B cell (primary cell): Measurements from ENCODE around the gene CDC14A. TPM values are rescaled to one million over a fixed set of nuclear protein-coding genes. Genes with fewer than 3 reads are reported as not detected.

Experiments
- ATAC-seq: fragments of 200-7000 bp; cut with Tn5 transposase; one replicate; pipeline ENCODE4 v1.10.0; 2021; ENCODE audit warnings: low read depth, mild to moderate bottlenecking, moderate number of reproducible peaks, moderate library complexity
- CTCF ChIA-PET: fragments of 350-600 bp; sonication (Branson Sonifier 250); formaldehyde crosslinking; loops from one replicate; lab custom pipeline; 2021; ENCODE audit warnings: antibody characterized with exemption, inconsistent platforms; lab: Charles Lee
- POLR2A ChIA-PET: fragments of 350-600 bp; sonication (Branson Sonifier 250); formaldehyde crosslinking; loops from one replicate; lab custom pipeline; 2021; ENCODE audit warnings: antibody characterized with exemption; lab: Charles Lee
- DNase-seq: peaks from one replicate; pipeline ENCODE4 v3.0.0; 2013
- H2AFZ ChIP-seq: 2 replicates; pipeline ENCODE4 v1.6.1; 2012; ENCODE audit warnings: mild to moderate bottlenecking, low read depth, low read length; ENCODE audit not compliant: insufficient read depth, poor library complexity, severe bottlenecking
- H3K27ac ChIP-seq, 2 donors: 1 replicate in 1 of 2; 2 replicates in 1 of 2; pipeline ENCODE4 v1.5.1; 2012 to 2013; ENCODE audit warnings: low read length in 2 of 2, mild to moderate bottlenecking in 2 of 2, moderate library complexity in 1 of 2
- H3K27me3 ChIP-seq, 4 experiments: fragments of 200-600 bp in 1 of 4; sonication (generic) in 1 of 4; replicated peaks in 1 of 4; 1 replicate in 2 of 4; 2 replicates in 2 of 4; pipeline versions ENCODE4 v1.6.1 to v1.7.0; 2013 to 2016; ENCODE audit warnings: low read length in 3 of 4, mild to moderate bottlenecking in 2 of 4, mixed read lengths in 1 of 4, moderate library complexity in 1 of 4; ENCODE audit not compliant: insufficient read depth in 4 of 4, control insufficient read depth in 3 of 4; ENCODE audit errors: control extremely low read depth in 1 of 4
- H3K36me3 ChIP-seq, 2 experiments: replicated peaks in 1 of 2; 1 replicate in 1 of 2; 2 replicates in 1 of 2; pipeline versions ENCODE4 v1.6.1 to v1.7.1; 2013; ENCODE audit warnings: low read length in 1 of 2; ENCODE audit not compliant: insufficient read depth in 2 of 2, control insufficient read depth in 1 of 2; ENCODE audit errors: control extremely low read depth in 1 of 2, extremely low read depth in 1 of 2
- H3K4me1 ChIP-seq, 2 donors: fragments of 200-600 bp in 1 of 2; sonication (generic) in 1 of 2; 1 replicate in 1 of 2; 2 replicates in 1 of 2; pipeline versions ENCODE4 v1.5.1 to v1.6.1; 2013 to 2017; ENCODE audit warnings: low read length in 2 of 2; ENCODE audit not compliant: control insufficient read depth in 2 of 2, insufficient read depth in 2 of 2
- H3K4me2 ChIP-seq: replicated peaks from 2 replicates; pipeline ENCODE3; 2012; ENCODE audit warnings: mild to moderate bottlenecking, low read depth, low read length; ENCODE audit not compliant: poor library complexity, severe bottlenecking
- H3K4me3 ChIP-seq, 5 experiments: fragments of 200-600 bp in 1 of 5; sonication (generic) in 1 of 5; 1 replicate in 3 of 5; 2 replicates in 2 of 5; pipeline versions ENCODE4 v1.5.1 to v1.7.0; 2011 to 2016; ENCODE audit warnings: low read length in 4 of 5, mild to moderate bottlenecking in 4 of 5, low read depth in 2 of 5, control low read depth in 1 of 5, moderate library complexity in 1 of 5; ENCODE audit not compliant: insufficient read depth in 1 of 5; ENCODE audit errors: control extremely low read depth in 1 of 5, extremely low read depth in 1 of 5
- H3K79me2 ChIP-seq: fragments of 200-600 bp; sonication (generic); one replicate; pipeline ENCODE4 v1.6.0; 2016; ENCODE audit warnings: low read length; ENCODE audit not compliant: control insufficient read depth, insufficient read depth
- H3K9ac ChIP-seq: fragments of 200-600 bp; sonication (generic); 2 replicates; pipeline ENCODE4 v1.6.1; 2017; ENCODE audit warnings: mild to moderate bottlenecking, low read length, moderate library complexity
- H3K9me3 ChIP-seq, 3 donors: one replicate each; pipeline versions ENCODE4 v1.6.1 to v1.7.1; 2013; ENCODE audit warnings: low read length in 2 of 3; ENCODE audit not compliant: control insufficient read depth in 2 of 3, insufficient read depth in 1 of 3; ENCODE audit errors: control extremely low read depth in 1 of 3
- H4K20me1 ChIP-seq: 2 replicates; pipeline ENCODE4 v1.6.0; 2012; ENCODE audit warnings: mild to moderate bottlenecking, low read length; ENCODE audit not compliant: insufficient read depth, control insufficient read depth, poor library complexity, severe bottlenecking
- H3K27ac Mint-ChIP-seq: one replicate; pipeline ENCODE4 v1.8.0; 2021; ENCODE audit warnings: mixed read lengths
- H3K27me3 Mint-ChIP-seq: one replicate; pipeline ENCODE4 v1.8.0; 2021; ENCODE audit warnings: mixed read lengths
- H3K4me1 Mint-ChIP-seq: one replicate; pipeline ENCODE4 v1.8.0; 2021; ENCODE audit warnings: mixed read lengths
- H3K4me3 Mint-ChIP-seq: one replicate; pipeline ENCODE4 v1.8.0; 2021; ENCODE audit warnings: mixed read lengths
- H3K9me3 Mint-ChIP-seq: one replicate; pipeline ENCODE4 v1.8.0; 2022; ENCODE audit warnings: mixed read lengths; ENCODE audit not compliant: insufficient read depth
- CTCF ChIP-seq: fragments of 200-600 bp; IDR thresholded peaks from one replicate; pipeline ENCODE4 v1.8.0; 2022; ENCODE audit warnings: antibody characterized with exemption, mild to moderate bottlenecking
- EZH2 ChIP-seq: IDR thresholded peaks from 2 replicates; pipeline ENCODE4 v1.6.1; 2012; ENCODE audit warnings: borderline replicate concordance, low read depth, mild to moderate bottlenecking, moderate library complexity, low read length; ENCODE audit not compliant: insufficient read depth, poor library complexity, severe bottlenecking
- whole genome bisulfite sequencing: methylation state at CpG from one replicate; pipeline ENCODE4 v1.1.5; 2013; ENCODE audit warnings: missing lambda C conversion rate; ENCODE audit not compliant: insufficient coverage; 5-methylcytosine and 5-hydroxymethylcytosine counted together
- intact Hi-C: fragments of 100-400 bp; cut with micrococcal nuclease; formaldehyde crosslinking; loops from one replicate; pipeline ENCODE4 v1.10.0; 2022
- polyA plus RNA-seq: library from polyadenylated mRNA; depleted of rRNA; stranded (reverse); fragments of >200 nt; gene quantifications from 2 replicates; pipeline ENCODE4 v1.2.3, GENCODE V29; 2012
- total RNA-seq, 2 donors: library from RNA; stranded (reverse); fragments of 120-200 nt in 1 of 2; gene quantifications; 1 replicate in 1 of 2; 2 replicates in 1 of 2; pipeline versions ENCODE4 v1.2.3 to v1.2.4, GENCODE V29; 2013 to 2022

CDC14A gene
- total and polyA plus RNA-seq, 2 donors (not counting 1 experiment from before 2014, with no cell fraction given), result 6.1 to 41.7 TPM

GRCh38 chr1:100478816-100479215, 126.5 kb downstream of the CDC14A start:
- Mint-ChIP-seq H3K27me3 (no peaks in the 10 kb centered on the region), H3K27ac (no peak overlapping the region), H3K4me3 (no peak overlapping the region), H3K9me3 (peaks cover 4% of the 10 kb centered on the region), H3K4me1 (no peaks in the 10 kb centered on the region)
- Histone ChIP-seq H3K4me1 (no peaks in the 10 kb centered on the region), H2AFZ (no peak overlapping the region), H4K20me1 (no peaks in the 10 kb centered on the region), H3K9ac (no peak overlapping the region), H3K36me3 (peaks cover 0 to 22% of the 10 kb centered on the region in 2 experiments), H3K79me2 (no peaks in the 10 kb centered on the region), H3K4me2 (no peak overlapping the region), H3K9me3 (peaks cover 0 to 2% (median 0%) of the 10 kb centered on the region in 3 donors), H3K27me3 (no peaks in the 10 kb centered on the region), H3K4me3 (no peak overlapping the region), H3K27ac (no peak overlapping the region)
- POLR2A ChIA-PET, result no interaction called here
- DNase-seq, result no peak
- TF ChIP-seq CTCF (no peak), EZH2 (no peak)
- intact Hi-C loops, result no loop called here
- CTCF ChIA-PET, result no interaction called here
- no peak for ATAC-seq
- WGBS, result no CpG with 5 or more reads among the region's 1 CpG

- Mint-ChIP-seq H3K27me3 (no peaks in the 10 kb centered on the region), H3K9me3 (peaks cover 4% of the 10 kb centered on the region), H3K4me1 (no peaks in the 10 kb centered on the region), H3K4me3 (no peak overlapping the region), H3K27ac (no peak overlapping the region)
- no peak for ATAC-seq
- no peak overlapping the region for H3K9ac ChIP-seq
- WGBS, result no CpG with 5 or more reads among the region's 1 CpG
- no peak overlapping the region for H3K4me2 ChIP-seq
- TF ChIP-seq CTCF, result no peak
- no peak for TF ChIP-seq EZH2
- H2AFZ ChIP-seq, result no peak overlapping the region
- no peaks in the 10 kb centered on the region for H3K79me2 ChIP-seq
- H4K20me1 ChIP-seq, result no peaks in the 10 kb centered on the region
- no peaks in the 10 kb centered on the region for H3K4me1 ChIP-seq
- intact Hi-C loops, result no loop called here
- POLR2A ChIA-PET, result no interaction called here
- peaks cover 0 to 31% of the 10 kb centered on the region in 2 experiments for H3K36me3 ChIP-seq
- no peak overlapping the region for H3K4me3 ChIP-seq
- no peak for DNase-seq
- H3K27ac ChIP-seq, result no peak overlapping the region
- H3K9me3 ChIP-seq, result peaks cover 0 to 2% (median 0%) of the 10 kb centered on the region in 3 donors
- CTCF ChIA-PET, result interaction anchor here (0.6 to 0.7 kb wide), 2 partner anchors 24 to 685 kb away, joined by 3 read pairs; no protein-coding TSS in a partner anchor
- no peaks in the 10 kb centered on the region for H3K27me3 ChIP-seq
Measured at GRCh38 chr1:100479620-100480338, 127.5 kb downstream of the CDC14A start.
